Upper lobe of left lung (tissue), 4 donors: ENCODE measurements around the gene SNAI1.

ENCODE experiments used
- CTCF ChIP-seq, 6 experiments: fragments of 450-650 bp in 4 of 6; fragments of 200-600 bp in 2 of 6; sonication (generic) in 2 of 6; IDR thresholded peaks; one replicate each; pipeline ENCODE4 v1.5.1; 2016 to 2019; ENCODE audit warnings: antibody characterized with exemption in 6 of 6
- EP300 ChIP-seq, 4 donors: sonication (generic); formaldehyde crosslinking; IDR thresholded peaks; one replicate each; pipeline ENCODE4 v1.5.1; 2017; ENCODE audit warnings: antibody characterized with exemption in 4 of 4, control low read depth in 2 of 4
- POLR2A ChIP-seq, 4 donors: fragments of 450-650 bp; IDR thresholded peaks; one replicate each; pipeline ENCODE4 v1.5.1; 2016 to 2017; ENCODE audit warnings: antibody characterized with exemption in 4 of 4, mild to moderate bottlenecking in 2 of 4
- POLR2AphosphoS5 ChIP-seq, 2 donors: sonication (generic); formaldehyde crosslinking; IDR thresholded peaks; one replicate each; pipeline ENCODE4 v1.5.1; 2017; ENCODE audit warnings: antibody characterized with exemption in 2 of 2

GRCh38 chr20:49945701-49946477, 36.9 kb upstream of the SNAI1 start:
- TF ChIP-seq CTCF (IDR thresholded peaks at IDR 0.05) (no peak), POLR2A (IDR thresholded peaks at IDR 0.05) (no peak), EP300 (IDR thresholded peaks at IDR 0.05) (no peak), POLR2AphosphoS5 (IDR thresholded peaks at IDR 0.05) (no peak)
